ENCODE measurements around the gene LEAP2.

Gene LEAP2, protein sequence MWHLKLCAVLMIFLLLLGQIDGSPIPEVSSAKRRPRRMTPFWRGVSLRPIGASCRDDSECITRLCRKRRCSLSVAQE

DNA sequence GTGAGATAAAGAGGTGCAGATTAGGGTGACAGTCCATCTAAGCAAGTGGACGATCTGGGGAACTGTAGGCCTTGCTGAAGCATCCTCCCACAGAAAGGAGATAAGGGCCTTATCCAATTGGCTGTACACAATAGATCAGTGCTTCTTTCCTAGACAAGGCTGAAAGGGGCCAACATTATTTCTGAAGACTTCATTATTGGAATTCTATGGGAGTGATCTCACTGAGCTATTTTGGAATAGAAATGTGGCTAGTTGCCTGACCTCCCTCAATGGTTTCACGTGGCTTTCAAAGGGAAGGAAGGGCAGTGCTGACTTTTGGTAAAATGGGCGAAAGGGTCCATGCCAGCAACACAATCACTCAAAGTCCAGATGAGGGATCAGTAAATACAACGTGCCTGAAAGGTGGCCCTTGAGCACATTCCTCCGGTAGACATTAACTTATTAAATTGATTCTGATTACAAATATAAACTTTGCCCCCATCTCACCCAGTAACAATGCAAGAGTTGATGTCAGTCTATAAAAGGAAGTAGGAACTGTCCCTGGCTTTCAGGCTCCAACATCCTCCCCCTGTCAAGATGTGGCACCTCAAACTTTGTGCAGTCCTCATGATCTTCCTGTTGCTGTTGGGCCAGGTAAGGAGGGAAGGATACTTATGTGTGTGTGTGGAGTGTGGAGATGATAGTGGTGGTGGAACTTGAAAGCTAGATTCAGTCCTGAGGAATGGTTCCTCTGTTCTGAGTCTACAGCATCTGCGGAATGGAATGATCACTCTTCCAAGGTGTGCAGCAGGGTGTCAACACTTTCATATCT is at the start of gene LEAP2:
Gene LEAP2 (plus strand): TSS at position 550 of the 811 bp plus-strand sequence. CDS start 27 bp downstream, at position 577.
- Histone ChIP-seq H3K27me3 (ENCODE audit: control insufficient read depth, insufficient read depth, low read length) (no peaks in the 10 kb centered on the region), H3K36me3 (ENCODE audit: control insufficient read depth, insufficient read depth, low read length) (peaks cover 60% of the 10 kb centered on the region), H3K4me3 (ENCODE audit: low read depth, low read length) (no peak within 1 kb of the TSS), H3K27ac (ENCODE audit: low read depth, low read length) (no peak within 1 kb of the TSS), H3K9ac (ENCODE audit: low read length) (no peak within 1 kb of the TSS), H3K9me3 (ENCODE audit: control insufficient read depth, insufficient read depth, low read depth, low read length) (no peaks in the 10 kb centered on the region), H3K4me1 (ENCODE audit: control insufficient read depth, insufficient read depth, low read length) (no peaks in the 10 kb centered on the region)

DNA sequence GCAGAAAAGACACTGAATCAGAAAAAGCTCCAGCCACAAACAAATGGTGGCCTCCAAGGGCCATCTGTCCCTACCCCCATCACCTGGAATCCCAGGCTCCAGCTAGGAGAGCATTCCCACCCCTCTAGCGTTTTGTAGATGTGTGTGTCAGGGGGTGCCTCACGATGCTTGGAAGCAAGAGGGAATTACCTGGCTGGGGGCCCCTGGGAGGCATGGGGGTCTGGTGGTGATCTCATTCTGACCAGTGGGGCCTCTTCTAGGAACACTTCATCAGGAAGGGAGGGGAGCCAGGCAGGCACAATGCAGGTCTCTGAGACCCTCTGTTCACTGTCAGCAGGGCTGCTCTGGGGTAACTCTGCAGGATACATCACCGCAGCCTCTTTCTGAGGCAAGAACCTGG is 49.0 kb upstream of the LEAP2 start:
- Histone ChIP-seq H3K9me3 (ENCODE audit: control insufficient read depth, insufficient read depth, low read depth, low read length) (no peaks in the 10 kb centered on the region), H3K9ac (ENCODE audit: low read length) (no peak overlapping the region), H3K36me3 (ENCODE audit: control insufficient read depth, insufficient read depth, low read length) (no peaks in the 10 kb centered on the region), H3K27me3 (ENCODE audit: control insufficient read depth, insufficient read depth, low read length) (peaks cover 67% of the 10 kb centered on the region), H3K4me3 (ENCODE audit: low read depth, low read length) (no peak overlapping the region), H3K4me1 (ENCODE audit: control insufficient read depth, insufficient read depth, low read length) (peaks cover 27% of the 10 kb centered on the region), H3K27ac (ENCODE audit: low read depth, low read length) (no peak overlapping the region)

DNA sequence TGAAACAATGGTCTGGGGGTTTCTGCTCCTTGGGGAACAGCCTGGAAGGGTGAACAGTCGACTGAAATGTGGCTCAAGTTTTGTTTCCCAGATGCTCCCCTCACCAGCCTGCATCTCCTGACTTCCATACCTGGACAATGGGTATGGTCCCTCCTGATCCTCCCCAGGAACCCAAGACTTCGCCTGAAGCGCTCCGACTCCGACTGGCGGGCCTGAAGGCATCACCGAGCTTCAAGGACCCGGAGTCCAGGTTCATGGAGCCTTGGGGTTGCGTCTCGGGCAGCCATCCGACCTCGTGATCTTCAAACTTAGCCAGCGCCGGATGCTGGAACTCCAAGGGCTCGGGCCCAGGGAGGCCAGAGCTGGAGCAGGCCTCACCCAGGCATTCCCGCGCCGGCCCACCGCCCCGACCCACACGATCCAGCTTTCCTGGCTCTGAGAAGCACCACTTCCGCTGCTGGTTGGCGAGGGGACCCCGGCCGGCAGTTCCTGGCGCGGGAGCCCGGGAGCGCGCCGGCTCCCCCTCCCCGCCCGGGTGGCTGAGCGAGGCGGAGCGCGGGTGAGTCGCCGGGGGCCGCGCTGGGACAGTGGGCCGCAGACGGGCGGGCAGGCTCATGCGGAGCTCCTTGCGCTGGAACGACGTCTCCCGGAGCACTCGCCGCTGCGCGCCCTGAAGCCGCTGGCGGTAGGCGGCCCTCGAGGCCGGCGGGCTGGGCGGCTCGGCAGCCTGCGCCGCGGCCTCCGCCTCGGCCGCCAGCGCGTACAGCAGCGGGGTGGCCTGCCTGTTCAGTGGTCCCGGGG is 48.2 kb upstream of the LEAP2 start:
- H3K27me3 ChIP-seq (ENCODE audit: control insufficient read depth, insufficient read depth, low read length) = peaks cover 75% of the 10 kb centered on the region
- peak overlapping the region; percentile 58 for H3K4me3 ChIP-seq (ENCODE audit: low read depth, low read length)
- peaks cover 31% of the 10 kb centered on the region for H3K4me1 ChIP-seq (ENCODE audit: control insufficient read depth, insufficient read depth, low read length)
- no peak overlapping the region for H3K27ac ChIP-seq (ENCODE audit: low read depth, low read length)
- no peaks in the 10 kb centered on the region for H3K36me3 ChIP-seq (ENCODE audit: control insufficient read depth, insufficient read depth, low read length)
- no peaks in the 10 kb centered on the region for H3K9me3 ChIP-seq (ENCODE audit: control insufficient read depth, insufficient read depth, low read depth, low read length)
- peak overlapping the region; percentile 51 for H3K9ac ChIP-seq (ENCODE audit: low read length)

DNA sequence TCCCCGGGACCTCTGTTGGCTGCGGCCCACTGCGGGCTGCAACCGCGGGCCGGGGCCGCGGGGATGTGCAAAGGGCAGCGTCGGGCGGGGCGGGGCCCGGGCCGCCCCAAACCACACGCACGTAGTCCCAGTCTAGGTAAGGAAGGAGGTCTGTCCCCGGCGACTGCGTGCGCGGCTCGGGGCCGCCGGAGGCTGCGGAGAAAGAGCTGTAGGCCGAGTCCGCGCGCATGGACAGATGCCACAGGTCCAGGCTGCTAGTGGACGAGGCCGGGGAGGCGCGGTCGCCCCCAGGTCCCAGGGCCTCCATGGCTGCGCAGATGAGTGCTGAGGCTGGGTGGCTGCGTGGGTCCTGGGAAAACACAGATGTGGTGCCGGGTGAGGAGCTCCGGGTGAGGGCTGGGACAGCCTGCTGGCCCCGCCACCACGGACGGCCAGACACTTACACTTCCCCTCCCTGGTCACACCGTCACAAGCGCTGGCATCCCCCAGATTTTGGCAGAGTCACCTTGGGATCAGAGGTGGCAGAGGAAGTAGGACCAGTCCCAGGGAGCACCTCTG is 47.6 kb upstream of the LEAP2 start:
- Histone ChIP-seq H3K9ac (ENCODE audit: low read length) (peak overlapping the region; percentile 51), H3K9me3 (ENCODE audit: control insufficient read depth, insufficient read depth, low read depth, low read length) (no peaks in the 10 kb centered on the region), H3K4me3 (ENCODE audit: low read depth, low read length) (peak overlapping the region; percentile 58), H3K4me1 (ENCODE audit: control insufficient read depth, insufficient read depth, low read length) (peaks cover 31% of the 10 kb centered on the region), H3K36me3 (ENCODE audit: control insufficient read depth, insufficient read depth, low read length) (no peaks in the 10 kb centered on the region), H3K27me3 (ENCODE audit: control insufficient read depth, insufficient read depth, low read length) (peaks cover 76% of the 10 kb centered on the region), H3K27ac (ENCODE audit: low read depth, low read length) (no peak overlapping the region)

DNA sequence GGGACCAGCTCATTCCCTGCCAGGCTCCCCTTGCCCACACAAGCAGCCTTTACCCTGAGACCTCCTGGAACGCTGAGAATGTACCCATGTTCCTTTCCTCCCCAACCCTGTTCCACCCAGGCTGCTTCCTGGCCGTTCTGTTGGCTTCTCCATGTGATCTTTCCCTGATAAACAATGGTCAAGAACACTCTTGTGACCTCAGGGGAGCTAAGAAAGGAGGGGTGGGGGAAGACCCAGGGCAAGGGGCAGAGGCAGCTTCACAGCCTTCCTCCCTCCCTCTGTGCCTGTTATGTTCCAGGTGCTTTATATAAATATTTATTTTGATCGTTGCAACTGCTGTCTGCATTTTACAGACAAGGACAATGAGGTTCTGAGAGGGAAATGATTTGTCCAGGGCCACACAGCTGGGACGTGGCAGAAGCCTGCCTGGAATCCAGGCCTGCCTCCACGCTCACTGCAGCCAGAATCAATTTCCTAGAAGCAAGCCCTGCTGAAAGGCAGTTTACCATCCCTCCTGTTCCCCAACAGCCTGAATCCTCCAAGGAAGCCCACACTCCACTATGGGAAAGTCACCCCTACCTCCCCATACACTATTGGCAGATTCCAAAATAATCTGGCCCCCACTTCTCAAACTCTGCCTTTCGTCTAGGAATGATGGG is 46.9 kb upstream of the LEAP2 start:
- no peaks in the 10 kb centered on the region for H3K9me3 ChIP-seq (ENCODE audit: control insufficient read depth, insufficient read depth, low read depth, low read length)
- no peak overlapping the region for H3K27ac ChIP-seq (ENCODE audit: low read depth, low read length)
- H3K27me3 ChIP-seq (ENCODE audit: control insufficient read depth, insufficient read depth, low read length) = peaks cover 81% of the 10 kb centered on the region
- peak overlapping the region; percentile 58 for H3K4me3 ChIP-seq (ENCODE audit: low read depth, low read length)
- no peaks in the 10 kb centered on the region for H3K36me3 ChIP-seq (ENCODE audit: control insufficient read depth, insufficient read depth, low read length)
- H3K4me1 ChIP-seq (ENCODE audit: control insufficient read depth, insufficient read depth, low read length) = peaks cover 31% of the 10 kb centered on the region
- H3K9ac ChIP-seq (ENCODE audit: low read length) = no peak overlapping the region

DNA sequence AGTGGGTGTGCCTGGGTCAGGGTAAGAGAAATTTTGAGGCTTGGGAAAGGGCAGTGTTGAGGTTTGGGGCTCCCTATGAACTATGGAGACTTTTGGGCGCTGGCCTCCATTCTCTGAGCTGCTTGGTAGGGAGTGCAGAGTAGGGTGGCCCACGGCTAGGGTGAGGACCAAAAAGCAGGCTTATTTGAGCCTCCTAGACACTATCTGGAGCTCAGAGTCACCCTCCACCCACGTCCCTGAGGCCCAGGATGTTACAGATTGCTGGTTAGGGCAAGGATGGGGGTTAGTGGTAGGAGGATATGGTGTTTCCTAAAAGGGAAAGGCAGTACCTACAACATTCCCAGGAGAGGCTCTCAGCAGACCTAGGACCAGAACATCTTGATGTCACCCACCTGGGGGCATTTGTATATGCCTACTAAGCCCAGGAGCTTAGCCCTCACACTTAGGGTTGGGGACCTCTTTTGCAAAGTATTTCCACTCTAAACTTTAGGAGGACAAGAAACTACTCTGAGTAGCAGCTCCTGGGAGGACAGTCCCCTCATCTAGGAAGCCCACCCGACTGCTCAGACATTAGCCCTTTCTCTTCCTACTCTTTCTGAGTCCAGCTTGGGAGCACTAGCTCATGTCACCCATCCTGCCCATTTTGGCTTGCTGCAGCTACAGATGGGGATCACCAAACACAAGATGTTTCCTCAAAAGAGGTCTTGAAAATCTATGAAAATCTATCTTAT is 45.4 kb upstream of the LEAP2 start:
- H3K36me3 ChIP-seq (ENCODE audit: control insufficient read depth, insufficient read depth, low read length) = no peaks in the 10 kb centered on the region
- no peak overlapping the region for H3K9ac ChIP-seq (ENCODE audit: low read length)

DNA sequence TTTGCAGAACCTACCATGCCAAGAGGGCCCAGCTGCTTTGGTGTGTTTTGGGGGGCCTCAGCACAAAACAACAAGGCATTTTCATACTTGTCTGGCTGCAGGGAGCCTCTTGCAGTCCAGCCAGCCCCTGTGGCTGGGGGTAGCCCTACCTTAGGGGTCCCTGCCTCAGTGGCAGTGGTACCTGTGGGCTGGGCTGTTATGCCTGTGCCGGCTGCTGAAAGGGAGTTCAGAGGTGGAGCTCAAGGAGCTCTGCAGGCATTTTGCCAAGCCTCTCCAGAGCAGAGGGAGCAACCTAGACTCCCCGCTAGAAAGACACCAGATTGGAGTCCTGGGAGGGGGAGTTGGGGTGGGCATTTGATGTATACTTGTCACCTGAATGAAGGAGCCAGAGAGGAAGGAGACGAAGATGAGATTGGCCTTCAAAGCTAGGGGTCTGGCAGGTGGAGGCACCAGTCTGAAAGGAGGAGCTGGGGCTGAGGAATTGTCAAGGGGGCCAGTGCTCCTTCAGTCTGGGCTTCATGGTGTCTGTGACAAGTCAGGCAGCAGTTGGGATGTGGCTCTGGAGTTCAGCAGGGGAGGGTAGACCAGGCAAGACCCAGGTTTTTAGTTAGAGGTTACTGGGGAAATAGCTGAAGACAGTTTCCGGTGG is 44.5 kb upstream of the LEAP2 start:
- H3K27ac ChIP-seq (ENCODE audit: low read depth, low read length) = no peak overlapping the region
- H3K4me3 ChIP-seq (ENCODE audit: low read depth, low read length) = peak overlapping the region; percentile 68; the same call in 1 of the 2 replicates
- peaks cover 23% of the 10 kb centered on the region for H3K4me1 ChIP-seq (ENCODE audit: control insufficient read depth, insufficient read depth, low read length)
- no peaks in the 10 kb centered on the region for H3K36me3 ChIP-seq (ENCODE audit: control insufficient read depth, insufficient read depth, low read length)
- peaks cover 81% of the 10 kb centered on the region for H3K27me3 ChIP-seq (ENCODE audit: control insufficient read depth, insufficient read depth, low read length)
- H3K9ac ChIP-seq (ENCODE audit: low read length) = no peak overlapping the region
- H3K9me3 ChIP-seq (ENCODE audit: control insufficient read depth, insufficient read depth, low read depth, low read length) = no peaks in the 10 kb centered on the region

More for the DNA sequence above, 45.4 kb upstream of the LEAP2 start:
- H3K4me1 ChIP-seq (ENCODE audit: control insufficient read depth, insufficient read depth, low read length) = peaks cover 31% of the 10 kb centered on the region
- no peak overlapping the region for H3K27ac ChIP-seq (ENCODE audit: low read depth, low read length)
- no peak overlapping the region for H3K4me3 ChIP-seq (ENCODE audit: low read depth, low read length)
- no peaks in the 10 kb centered on the region for H3K9me3 ChIP-seq (ENCODE audit: control insufficient read depth, insufficient read depth, low read depth, low read length)
- H3K27me3 ChIP-seq (ENCODE audit: control insufficient read depth, insufficient read depth, low read length) = peaks cover 78% of the 10 kb centered on the region

DNA sequence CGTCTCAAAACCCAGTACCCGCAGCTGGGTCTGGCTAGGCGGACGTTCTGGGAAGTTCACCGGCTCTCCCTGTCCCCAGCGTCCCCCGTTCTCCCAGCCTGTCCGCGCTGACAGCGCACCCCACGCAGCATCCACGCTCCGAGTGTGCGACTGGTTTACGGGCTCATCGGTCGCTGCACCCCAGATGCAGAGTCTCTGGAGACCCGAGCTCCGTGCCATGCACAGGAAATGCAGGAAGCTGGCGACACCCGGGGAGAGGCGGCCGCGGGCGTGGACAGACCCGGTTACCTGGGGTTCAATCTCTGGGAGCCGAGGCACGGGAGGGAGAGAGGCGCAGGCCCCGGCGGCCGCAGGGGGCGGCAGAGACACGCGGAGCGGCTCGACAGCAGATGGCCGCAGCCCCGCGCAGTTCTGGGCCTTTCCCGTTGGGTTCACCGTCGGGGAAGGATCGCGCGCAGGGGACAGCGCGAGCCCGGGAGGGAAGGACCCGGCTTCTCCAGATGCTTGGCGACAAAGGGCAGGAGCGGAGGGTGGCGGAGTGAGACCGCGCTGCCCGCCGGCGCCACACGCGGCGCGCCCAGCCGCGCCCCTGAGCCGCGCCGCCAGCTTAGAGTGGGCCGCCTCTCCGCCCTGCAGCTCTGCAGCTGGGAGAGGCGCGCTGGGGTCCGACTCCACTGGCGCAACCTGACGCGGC is 43.6 kb upstream of the LEAP2 start:
- Histone ChIP-seq H3K9me3 (ENCODE audit: control insufficient read depth, insufficient read depth, low read depth, low read length) (no peaks in the 10 kb centered on the region), H3K27me3 (ENCODE audit: control insufficient read depth, insufficient read depth, low read length) (peaks cover 71% of the 10 kb centered on the region), H3K4me1 (ENCODE audit: control insufficient read depth, insufficient read depth, low read length) (peaks cover 19% of the 10 kb centered on the region), H3K9ac (ENCODE audit: low read length) (peak overlapping the region; percentile 65), H3K27ac (ENCODE audit: low read depth, low read length) (no peak overlapping the region), H3K36me3 (ENCODE audit: control insufficient read depth, insufficient read depth, low read length) (no peaks in the 10 kb centered on the region), H3K4me3 (ENCODE audit: low read depth, low read length) (peak overlapping the region; percentile 68)

DNA sequence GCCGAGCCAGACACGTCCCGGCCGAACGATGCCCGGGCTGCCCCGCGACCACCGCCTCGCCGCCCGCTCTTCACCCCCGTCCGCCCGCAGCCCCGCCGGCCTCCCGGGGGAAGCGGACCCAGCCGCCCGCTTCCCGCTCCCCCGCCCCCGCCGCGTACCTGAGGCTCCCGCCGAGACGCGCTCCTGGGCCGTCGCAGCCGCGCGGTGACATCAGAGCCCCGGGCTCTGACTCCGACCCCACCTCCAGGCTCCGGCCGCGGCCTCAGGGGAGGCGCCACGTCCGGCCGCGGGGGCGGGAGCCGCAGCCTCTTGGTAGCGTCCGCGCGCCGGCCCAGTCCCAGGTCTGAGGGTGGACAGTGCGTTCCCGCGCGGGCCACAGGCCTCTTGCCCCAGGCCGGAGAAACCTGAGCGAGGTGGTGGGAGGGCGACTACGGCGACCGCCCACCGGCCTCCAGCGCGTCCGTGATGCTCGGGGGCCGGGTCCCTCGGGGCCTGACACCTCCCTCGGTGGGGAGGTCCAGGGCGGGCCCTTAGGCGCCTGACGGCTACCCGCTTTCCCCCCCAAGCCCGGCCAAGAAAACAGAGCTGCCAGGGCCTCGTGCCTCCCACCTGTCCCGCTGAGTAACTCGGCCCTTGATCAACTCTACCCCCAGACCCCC is 42.9 kb upstream of the LEAP2 start, which contains the start of gene SHROOM1:
Gene SHROOM1 (minus strand): TSS at position 212 of the 659 bp plus-strand sequence. CDS start 4,507 bp downstream, outside the sequence.
- H3K4me3 ChIP-seq (ENCODE audit: low read depth, low read length) = peak within 1 kb of the TSS; percentile 68
- H3K4me1 ChIP-seq (ENCODE audit: control insufficient read depth, insufficient read depth, low read length) = peaks cover 14% of the 10 kb centered on the region
- H3K27ac ChIP-seq (ENCODE audit: low read depth, low read length) = no peak within 1 kb of the TSS
- peak within 1 kb of the TSS; percentile 65 for H3K9ac ChIP-seq (ENCODE audit: low read length)
- peaks cover 65% of the 10 kb centered on the region for H3K27me3 ChIP-seq (ENCODE audit: control insufficient read depth, insufficient read depth, low read length)
- no peaks in the 10 kb centered on the region for H3K9me3 ChIP-seq (ENCODE audit: control insufficient read depth, insufficient read depth, low read depth, low read length)
- H3K36me3 ChIP-seq (ENCODE audit: control insufficient read depth, insufficient read depth, low read length) = no peaks in the 10 kb centered on the region
